IgD-negative memory B cell (primary cell): ENCODE measurements around the gene TYMP. TPM values are rescaled to one million over a fixed set of nuclear protein-coding genes. Genes with fewer than 3 reads are reported as not detected.

Experiments used
- H3K27ac Mint-ChIP-seq, 3 donors: one replicate each; pipeline ENCODE4 v1.8.0; 2020 to 2022; ENCODE audit warnings: mild to moderate bottlenecking in 3 of 3, mixed read lengths in 3 of 3, moderate library complexity in 1 of 3
- H3K27me3 Mint-ChIP-seq: one replicate; pipeline ENCODE4 v1.8.0; 2021; ENCODE audit warnings: mixed read lengths
- H3K36me3 Mint-ChIP-seq: one replicate; pipeline ENCODE4 v1.8.0; 2020; ENCODE audit warnings: mild to moderate bottlenecking, mixed read lengths
- H3K4me1 Mint-ChIP-seq, 3 donors: one replicate each; pipeline ENCODE4 v1.8.0; 2020 to 2022; ENCODE audit warnings: mixed read lengths in 3 of 3, mild to moderate bottlenecking in 1 of 3
- H3K4me3 Mint-ChIP-seq, 4 donors: one replicate each; pipeline ENCODE4 v1.8.0; 2020 to 2022; ENCODE audit warnings: mild to moderate bottlenecking in 4 of 4, mixed read lengths in 4 of 4, moderate library complexity in 3 of 4
- H3K9me3 Mint-ChIP-seq, 3 donors: one replicate each; pipeline ENCODE4 v1.8.0; 2020 to 2021; ENCODE audit warnings: mixed read lengths in 3 of 3, mild to moderate bottlenecking in 1 of 3
- polyA plus RNA-seq: library from polyadenylated mRNA; unstranded; fragments of 300-500 nt; fragmentation: Illumina TruSeq; gene quantifications from one replicate; pipeline ENCODE4 v1.2.3, GENCODE V29; 2021

The TYMP gene
- polyA plus RNA-seq, 1 donor from 2014 or later: 56.8 TPM

DNA sequence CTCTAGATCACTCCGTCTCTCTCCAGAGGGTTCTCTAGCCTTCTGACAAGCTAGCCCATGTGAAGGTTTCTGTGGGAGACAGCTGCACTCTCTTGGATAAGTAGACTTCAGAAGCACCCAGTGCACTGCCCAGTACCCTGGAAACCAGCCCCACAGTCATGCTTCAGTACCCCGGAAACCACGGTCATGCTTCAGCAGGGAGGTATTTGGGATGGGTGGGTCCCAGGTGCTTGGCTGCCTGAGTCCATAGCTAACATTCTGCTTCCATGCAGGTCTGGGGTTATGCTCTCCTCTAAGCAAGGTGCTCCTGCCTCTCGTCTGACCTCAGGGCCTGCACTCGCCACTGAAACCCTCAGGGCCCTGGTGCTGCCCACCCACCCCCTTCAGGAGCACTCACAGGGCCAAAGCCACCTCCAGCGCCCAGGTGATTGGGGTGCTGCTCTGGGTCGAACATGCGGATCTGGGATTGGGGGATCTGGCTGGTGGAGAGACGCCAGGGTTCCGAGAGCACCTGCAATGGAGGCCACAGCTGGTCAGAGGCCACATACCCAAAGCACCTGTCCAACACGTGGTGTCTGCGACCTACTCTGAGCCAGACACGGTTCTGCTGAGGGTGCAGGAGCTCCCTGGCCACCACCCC lies 40.2 kb upstream of the TYMP start:
- H3K9me3 Mint-ChIP-seq: no peaks in the 10 kb centered on the region
- H3K4me3 Mint-ChIP-seq: peak overlapping the region in 1 of 4 donors; percentile 17
- H3K27ac Mint-ChIP-seq: peak overlapping the region in 1 of 3 donors; percentile 47
- H3K36me3 Mint-ChIP-seq: peaks cover 11% of the 10 kb centered on the region
- H3K4me1 Mint-ChIP-seq: peaks cover 0 to 2% (median 1%) of the 10 kb centered on the region in 3 donors
- H3K27me3 Mint-ChIP-seq: peaks cover 2% of the 10 kb centered on the region

- Mint-ChIP-seq H3K4me3 (no peak overlapping the region), H3K9me3 (no peaks in the 10 kb centered on the region), H3K36me3 (peaks cover 11% of the 10 kb centered on the region), H3K4me1 (peaks cover 0 to 2% (median 1%) of the 10 kb centered on the region in 3 donors), H3K27ac (no peak overlapping the region), H3K27me3 (peaks cover 2% of the 10 kb centered on the region)
Measured at GRCh38 chr22:50569041-50569459, 39.2 kb upstream of the TYMP start.

DNA sequence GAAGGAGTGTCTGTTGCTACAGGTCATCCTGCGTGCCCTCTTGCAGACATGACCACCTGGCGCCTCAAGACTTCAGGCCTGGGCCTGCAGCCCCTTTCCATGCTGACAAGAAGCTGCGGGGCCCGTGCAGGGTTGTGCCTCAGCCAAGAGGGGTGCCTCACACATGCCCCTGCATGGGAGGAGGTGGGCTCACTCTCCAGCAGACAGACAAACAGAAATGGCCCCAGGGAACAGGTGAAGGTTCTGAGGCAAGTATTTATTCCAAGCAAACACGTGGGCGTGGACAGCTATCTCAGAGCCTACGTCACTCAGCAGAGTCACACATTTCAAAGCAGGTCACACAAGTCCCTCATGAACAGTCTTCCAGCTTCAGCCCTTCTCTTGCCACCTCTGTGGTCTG lies 38.8 kb upstream of the TYMP start:
- Mint-ChIP-seq H3K4me3 (no peak overlapping the region), H3K4me1 (peaks cover 0 to 2% (median 1%) of the 10 kb centered on the region in 3 donors), H3K27me3 (peaks cover 2% of the 10 kb centered on the region), H3K9me3 (no peaks in the 10 kb centered on the region), H3K36me3 (peaks cover 11% of the 10 kb centered on the region), H3K27ac (no peak overlapping the region)

- Mint-ChIP-seq H3K27ac (no peak overlapping the region), H3K4me1 (peaks cover 0 to 10% (median 4%) of the 10 kb centered on the region in 3 donors), H3K27me3 (peaks cover 4% of the 10 kb centered on the region), H3K4me3 (no peak overlapping the region), H3K9me3 (no peaks in the 10 kb centered on the region), H3K36me3 (peaks cover 11% of the 10 kb centered on the region)
Measured at GRCh38 chr22:50567721-50568252, 38.0 kb upstream of the TYMP start.

DNA sequence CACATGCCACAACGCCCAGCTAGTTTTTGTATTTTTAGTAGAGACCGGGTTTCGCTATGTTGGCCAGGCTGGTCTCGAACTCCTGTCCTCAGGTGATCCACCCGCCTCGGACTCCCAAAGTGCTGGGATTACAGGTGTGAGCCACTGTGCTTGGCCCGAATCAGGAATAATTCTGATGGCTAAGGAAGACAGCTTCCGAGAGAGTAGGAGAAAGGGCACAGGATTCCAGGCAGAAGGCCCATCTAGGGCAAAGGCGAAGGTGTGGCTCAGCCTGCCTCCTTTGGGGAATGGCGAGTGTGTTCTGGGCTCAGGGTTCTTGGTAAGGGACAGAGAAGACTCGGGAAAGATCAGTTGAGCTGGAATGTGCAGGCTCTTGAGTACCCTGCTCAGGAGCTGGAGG lies 34.5 kb upstream of the TYMP start:
- H3K27me3 Mint-ChIP-seq: peaks cover 4% of the 10 kb centered on the region
- peaks cover 0 to 8% (median 2%) of the 10 kb centered on the region in 3 donors for H3K4me1 Mint-ChIP-seq
- H3K36me3 Mint-ChIP-seq: peaks cover 6% of the 10 kb centered on the region
- peak overlapping the region in 1 of 4 donors; percentile 85 for H3K4me3 Mint-ChIP-seq
- no peaks in the 10 kb centered on the region for H3K9me3 Mint-ChIP-seq
- H3K27ac Mint-ChIP-seq: no peak overlapping the region

DNA sequence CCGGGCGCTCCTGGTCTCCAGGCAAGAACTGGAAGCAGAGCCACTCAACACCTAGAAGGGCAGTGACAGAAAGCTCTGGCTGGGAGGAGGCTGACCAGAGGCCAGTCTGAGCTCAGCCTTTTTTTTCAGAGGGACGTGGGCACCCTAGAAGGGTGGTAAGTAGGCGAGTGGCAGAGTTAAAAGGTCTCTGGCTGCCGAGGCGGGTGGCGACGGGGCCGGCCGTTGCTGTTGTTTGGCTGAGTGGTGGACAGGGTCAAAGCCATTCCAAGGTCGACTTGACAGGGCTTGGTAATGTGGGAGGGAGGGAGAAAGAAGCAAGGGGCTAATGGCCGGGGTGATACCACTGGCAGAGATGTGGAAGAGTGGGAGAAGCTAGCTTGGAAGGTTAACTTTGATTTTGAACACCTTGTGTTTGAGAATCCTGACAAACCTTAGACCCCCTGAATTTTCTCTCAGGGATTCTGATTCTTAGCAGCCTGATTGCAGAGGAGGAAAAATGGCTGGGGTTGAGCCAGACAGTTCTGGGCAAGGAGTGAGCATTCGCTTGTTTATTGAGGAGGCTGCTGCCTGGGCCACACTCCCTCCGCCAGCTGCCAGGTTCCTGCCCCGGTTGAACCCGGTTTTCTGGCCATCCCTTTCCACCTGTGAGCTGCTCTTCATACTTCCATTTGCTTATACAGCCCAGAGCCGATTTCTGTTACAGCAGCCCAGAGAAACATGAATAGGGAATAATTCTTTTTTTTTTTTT lies 33.8 kb upstream of the TYMP start:
- Mint-ChIP-seq H3K4me3 (peak overlapping the region; percentile 85 to 95 (median 93)), H3K9me3 (no peaks in the 10 kb centered on the region), H3K36me3 (peaks cover 6% of the 10 kb centered on the region), H3K4me1 (peaks cover 0 to 8% (median 2%) of the 10 kb centered on the region in 3 donors), H3K27ac (peak overlapping the region in 2 of 3 donors; percentile 35 to 88), H3K27me3 (peaks cover 4% of the 10 kb centered on the region)

DNA sequence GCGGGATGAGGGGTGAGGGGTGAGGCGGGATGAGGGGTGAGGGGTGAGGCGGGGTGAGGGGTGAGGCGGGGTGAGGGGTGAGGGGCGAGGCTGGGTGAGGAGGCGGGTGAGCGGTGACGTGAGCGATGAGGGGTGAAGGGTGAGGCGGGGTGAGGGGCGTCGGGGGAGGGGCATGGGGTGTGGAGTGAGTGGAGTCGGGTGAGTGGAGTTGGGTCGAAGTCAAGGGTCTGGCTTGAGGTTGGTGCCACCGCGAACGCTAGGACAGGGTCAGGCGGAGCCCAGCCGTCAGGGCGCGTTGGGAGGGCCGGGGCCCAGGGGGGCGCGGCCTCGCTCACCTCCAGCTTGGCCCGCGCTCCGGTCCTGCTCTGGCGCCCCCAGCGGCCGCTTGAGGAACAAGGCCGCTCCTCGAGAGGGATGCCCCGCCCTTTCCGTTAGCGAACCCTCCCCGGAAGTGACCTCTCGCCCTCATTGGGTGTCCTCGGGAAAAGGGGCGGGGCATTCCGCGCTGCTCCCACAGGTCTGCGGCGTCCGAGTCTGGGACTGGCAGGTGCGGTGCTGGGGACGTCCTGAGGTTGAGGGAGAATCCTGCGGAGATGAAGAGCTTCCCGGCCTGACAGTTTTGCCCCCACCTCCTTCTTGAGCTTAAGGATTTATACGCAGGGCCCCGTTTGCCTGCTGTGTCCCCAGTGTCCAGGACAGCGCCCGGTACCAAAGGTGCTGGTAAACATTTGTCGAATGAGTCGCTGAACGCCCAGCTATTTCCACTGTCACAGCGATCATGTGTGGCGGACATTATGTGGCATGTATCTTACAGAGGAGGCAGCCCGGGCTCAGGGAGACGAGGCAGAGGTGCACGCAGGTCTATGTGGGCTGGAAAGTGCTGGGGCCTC lies 33.0 kb upstream of the TYMP start, which contains the start of gene SYCE3:
TSS of gene SYCE3 (minus strand) at position 397 of the 890 bp plus-strand sequence. CDS start 6,514 bp downstream, outside the sequence.
- H3K36me3 Mint-ChIP-seq: peaks cover 4% of the 10 kb centered on the region
- peak within 1 kb of the TSS; percentile 2 to 88 (median 81) for H3K27ac Mint-ChIP-seq
- peak within 1 kb of the TSS; percentile 85 to 95 (median 93) for H3K4me3 Mint-ChIP-seq
- H3K27me3 Mint-ChIP-seq: peaks cover 4% of the 10 kb centered on the region
- H3K9me3 Mint-ChIP-seq: no peaks in the 10 kb centered on the region
- H3K4me1 Mint-ChIP-seq: peaks cover 0 to 8% (median 2%) of the 10 kb centered on the region in 3 donors

- Mint-ChIP-seq H3K27ac (peak overlapping the region; percentile 2 to 81 (median 59)), H3K36me3 (peaks cover 2% of the 10 kb centered on the region), H3K27me3 (peaks cover 4% of the 10 kb centered on the region), H3K9me3 (no peaks in the 10 kb centered on the region), H3K4me3 (peak overlapping the region in 3 of 4 donors; percentile 16 to 74 (median 43)), H3K4me1 (peaks cover 0 to 8% (median 2%) of the 10 kb centered on the region in 3 donors)
Measured at GRCh38 chr22:50561401-50562358, 31.9 kb upstream of the TYMP start.

- Mint-ChIP-seq H3K4me1 (peaks cover 0 to 8% (median 2%) of the 10 kb centered on the region in 3 donors), H3K27ac (peak overlapping the region in 1 of 3 donors; percentile 65), H3K4me3 (peak overlapping the region in 1 of 4 donors; percentile 16), H3K9me3 (no peaks in the 10 kb centered on the region), H3K36me3 (no peaks in the 10 kb centered on the region), H3K27me3 (peaks cover 4% of the 10 kb centered on the region)
Measured at GRCh38 chr22:50560034-50560433, 30.2 kb upstream of the TYMP start.

GRCh38 chr22:50556703-50557102 lies 26.9 kb upstream of the TYMP start:
- Mint-ChIP-seq H3K27me3 (peaks cover 1% of the 10 kb centered on the region), H3K36me3 (no peaks in the 10 kb centered on the region), H3K9me3 (no peaks in the 10 kb centered on the region), H3K27ac (no peak overlapping the region), H3K4me3 (peak overlapping the region in 1 of 4 donors; percentile 9), H3K4me1 (no peaks in the 10 kb centered on the region)

- H3K9me3 Mint-ChIP-seq: no peaks in the 10 kb centered on the region
- H3K27me3 Mint-ChIP-seq: no peaks in the 10 kb centered on the region
- no peak overlapping the region for H3K4me3 Mint-ChIP-seq
- H3K36me3 Mint-ChIP-seq: no peaks in the 10 kb centered on the region
- peaks cover 0 to 9% (median 3%) of the 10 kb centered on the region in 3 donors for H3K4me1 Mint-ChIP-seq
- H3K27ac Mint-ChIP-seq: no peak overlapping the region
Measured at GRCh38 chr22:50553310-50553709, 23.5 kb upstream of the TYMP start.

DNA sequence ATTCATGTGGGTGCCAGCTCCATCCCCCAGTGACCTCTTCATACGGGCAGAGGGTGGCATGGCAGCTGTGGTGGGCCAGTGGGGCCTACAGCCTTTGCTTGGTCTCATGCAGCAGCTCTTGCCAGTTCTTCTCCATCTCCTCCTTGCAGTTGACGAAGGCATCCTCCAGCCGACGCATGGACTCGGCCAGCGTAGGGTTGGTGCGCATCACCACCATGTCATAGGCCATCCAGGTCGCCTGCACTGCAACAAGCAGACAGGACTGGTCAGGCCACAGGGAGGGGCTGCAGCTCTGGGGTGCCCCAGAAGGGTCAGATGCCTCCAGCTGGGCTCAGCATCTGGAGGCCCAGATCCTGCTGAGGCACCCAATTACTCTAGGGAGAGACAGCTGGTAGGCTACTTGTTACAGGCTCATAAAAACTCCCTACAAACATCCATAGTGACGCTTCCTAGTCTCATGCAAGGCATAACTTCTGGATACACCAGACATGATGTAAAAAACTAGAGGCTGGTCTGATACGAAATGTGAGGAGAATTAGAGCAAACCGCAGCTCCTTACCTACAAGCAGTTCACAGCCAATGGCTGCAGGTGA lies 21.4 kb upstream of the TYMP start:
- no peak overlapping the region for H3K27ac Mint-ChIP-seq
- peaks cover 0 to 11% (median 7%) of the 10 kb centered on the region in 3 donors for H3K4me1 Mint-ChIP-seq
- H3K27me3 Mint-ChIP-seq: no peaks in the 10 kb centered on the region
- H3K9me3 Mint-ChIP-seq: no peaks in the 10 kb centered on the region
- peak overlapping the region in 1 of 4 donors; percentile 58 for H3K4me3 Mint-ChIP-seq
- no peaks in the 10 kb centered on the region for H3K36me3 Mint-ChIP-seq

- Mint-ChIP-seq H3K4me3 (peak overlapping the region; percentile 17 to 88 (median 66)), H3K36me3 (no peaks in the 10 kb centered on the region), H3K27ac (no peak overlapping the region), H3K4me1 (peaks cover 0 to 11% (median 9%) of the 10 kb centered on the region in 3 donors), H3K27me3 (no peaks in the 10 kb centered on the region), H3K9me3 (no peaks in the 10 kb centered on the region)
Measured at GRCh38 chr22:50550395-50550794, 20.6 kb upstream of the TYMP start.
